Measurements from ENCODE around the gene ARHGEF3. TPM values are rescaled to one million over a fixed set of nuclear protein-coding genes. Genes with fewer than 3 reads are reported as not detected.

Gene ARHGEF3
- total and polyA plus RNA-seq, 4 donors: 18.6 to 25.9 (median 24.1) TPM

GRCh38 chr3:56823421-56823926 is 21.7 kb upstream of the ARHGEF3 start:
- Histone ChIP-seq H3K36me3 (ENCODE audit: control insufficient read depth, insufficient read depth, low read length) (no peaks in the 10 kb centered on the region), H3K4me3 (ENCODE audit: low read depth, low read length) (no peak overlapping the region), H3K4me1 (ENCODE audit: control insufficient read depth, insufficient read depth, low read length) (no peaks in the 10 kb centered on the region), H3K9me3 (ENCODE audit: control insufficient read depth, insufficient read depth, low read length) (no peaks in the 10 kb centered on the region), H3K27me3 (ENCODE audit: control insufficient read depth, insufficient read depth, low read length) (no peaks in the 10 kb centered on the region), H3K27ac (ENCODE audit: low read depth, low read length) (no peak overlapping the region)
- DNase-seq (ENCODE audit: low read depth in 4 of 6, low spot score in 6 of 6): no peak

- Histone ChIP-seq H3K4me3 (ENCODE audit: low read depth, low read length) (no peak overlapping the region), H3K9me3 (ENCODE audit: control insufficient read depth, insufficient read depth, low read length) (no peaks in the 10 kb centered on the region), H3K36me3 (ENCODE audit: control insufficient read depth, insufficient read depth, low read length) (no peaks in the 10 kb centered on the region), H3K27me3 (ENCODE audit: control insufficient read depth, insufficient read depth, low read length) (no peaks in the 10 kb centered on the region), H3K4me1 (ENCODE audit: control insufficient read depth, insufficient read depth, low read length) (no peaks in the 10 kb centered on the region), H3K27ac (ENCODE audit: low read depth, low read length) (no peak overlapping the region)
- WGBS (ENCODE audit: insufficient coverage): 80% methylated on average over 5 of the region's 7 CpGs
- DNase-seq (ENCODE audit: low read depth in 4 of 6, low spot score in 6 of 6): no peak
These were observed 20.8 kb upstream of the ARHGEF3 start for GRCh38 chr3:56822501-56822900.

- no peak for DNase-seq (ENCODE audit: low read depth in 4 of 6, low spot score in 6 of 6)
- no peaks in the 10 kb centered on the region for H3K36me3 ChIP-seq (ENCODE audit: control insufficient read depth, insufficient read depth, low read length)
- H3K27me3 ChIP-seq (ENCODE audit: control insufficient read depth, insufficient read depth, low read length): no peaks in the 10 kb centered on the region
- H3K9me3 ChIP-seq (ENCODE audit: control insufficient read depth, insufficient read depth, low read length): no peaks in the 10 kb centered on the region
- H3K4me3 ChIP-seq (ENCODE audit: low read depth, low read length): no peak overlapping the region
- no peak overlapping the region for H3K27ac ChIP-seq (ENCODE audit: low read depth, low read length)
- no peaks in the 10 kb centered on the region for H3K4me1 ChIP-seq (ENCODE audit: control insufficient read depth, insufficient read depth, low read length)
- WGBS (ENCODE audit: insufficient coverage): 88% methylated on average over 1 of the region's 2 CpGs
These were observed 17.5 kb upstream of the ARHGEF3 start for GRCh38 chr3:56819016-56819809.

DNA sequence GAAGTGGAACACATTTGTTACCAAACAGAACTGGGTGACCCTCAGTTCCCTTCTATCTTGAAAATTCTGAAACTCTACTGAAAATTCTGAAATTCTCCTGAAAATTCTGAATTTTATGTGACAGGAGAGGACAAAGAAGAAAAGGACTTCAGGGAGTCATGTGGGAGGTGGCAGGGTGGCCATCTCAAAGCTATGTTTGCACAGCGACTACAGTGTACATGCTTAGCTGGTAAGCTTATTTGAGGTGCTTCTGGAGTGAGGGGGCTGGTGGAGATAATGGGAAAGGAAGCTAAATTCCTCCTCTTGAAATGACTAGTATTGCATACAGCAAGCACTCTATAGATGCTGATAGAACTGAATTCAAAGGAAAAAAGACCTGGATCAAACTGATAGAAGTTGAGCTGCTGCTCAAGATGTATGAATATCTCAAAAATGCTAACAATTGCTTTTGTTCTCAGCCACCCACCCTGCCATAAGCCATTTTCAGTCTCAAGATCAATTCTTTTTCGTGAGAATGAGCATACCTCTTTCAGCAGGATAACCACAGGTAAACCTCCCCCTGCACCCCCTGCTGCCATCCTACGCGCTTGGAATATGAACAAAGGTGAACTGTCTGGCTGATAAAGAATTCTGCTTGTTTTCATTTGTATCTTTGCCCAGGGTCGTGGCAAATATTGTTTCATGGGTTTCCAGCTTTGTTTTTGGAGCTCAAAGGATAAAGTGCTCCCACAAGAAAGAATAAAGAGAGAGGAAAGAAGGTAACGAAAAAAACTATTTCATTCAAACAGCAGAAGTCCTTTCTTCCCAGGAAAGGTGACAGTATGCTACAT is 16.6 kb upstream of the ARHGEF3 start:
- no peaks in the 10 kb centered on the region for H3K4me1 ChIP-seq (ENCODE audit: control insufficient read depth, insufficient read depth, low read length)
- 70% methylated on average over 4 of the region's 6 CpGs for WGBS (ENCODE audit: insufficient coverage)
- H3K27ac ChIP-seq (ENCODE audit: low read depth, low read length): no peak overlapping the region
- no peaks in the 10 kb centered on the region for H3K9me3 ChIP-seq (ENCODE audit: control insufficient read depth, insufficient read depth, low read length)
- no peaks in the 10 kb centered on the region for H3K36me3 ChIP-seq (ENCODE audit: control insufficient read depth, insufficient read depth, low read length)
- no peak for DNase-seq (ENCODE audit: low read depth in 4 of 6, low spot score in 6 of 6)
- H3K4me3 ChIP-seq (ENCODE audit: low read depth, low read length): no peak overlapping the region
- H3K27me3 ChIP-seq (ENCODE audit: control insufficient read depth, insufficient read depth, low read length): no peaks in the 10 kb centered on the region

- WGBS (ENCODE audit: insufficient coverage): 91% methylated on average over 4 of the region's 4 CpGs
- no peaks in the 10 kb centered on the region for H3K9me3 ChIP-seq (ENCODE audit: control insufficient read depth, insufficient read depth, low read length)
- H3K4me1 ChIP-seq (ENCODE audit: control insufficient read depth, insufficient read depth, low read length): no peaks in the 10 kb centered on the region
- H3K27me3 ChIP-seq (ENCODE audit: control insufficient read depth, insufficient read depth, low read length): no peaks in the 10 kb centered on the region
- no peaks in the 10 kb centered on the region for H3K36me3 ChIP-seq (ENCODE audit: control insufficient read depth, insufficient read depth, low read length)
- no peak for DNase-seq (ENCODE audit: low read depth in 4 of 6, low spot score in 6 of 6)
- H3K4me3 ChIP-seq (ENCODE audit: low read depth, low read length): no peak overlapping the region
- no peak overlapping the region for H3K27ac ChIP-seq (ENCODE audit: low read depth, low read length)
These were observed 15.9 kb upstream of the ARHGEF3 start for GRCh38 chr3:56817646-56818045.

- no peaks in the 10 kb centered on the region for H3K9me3 ChIP-seq (ENCODE audit: control insufficient read depth, insufficient read depth, low read length)
These were observed 14.3 kb upstream of the ARHGEF3 start for GRCh38 chr3:56816061-56816460.

GRCh38 chr3:56815589-56815988 is 13.8 kb upstream of the ARHGEF3 start:
- WGBS (ENCODE audit: insufficient coverage): 71% methylated on average over 1 of the region's 1 CpG
- Histone ChIP-seq H3K4me3 (ENCODE audit: low read depth, low read length) (no peak overlapping the region), H3K9me3 (ENCODE audit: control insufficient read depth, insufficient read depth, low read length) (no peaks in the 10 kb centered on the region), H3K36me3 (ENCODE audit: control insufficient read depth, insufficient read depth, low read length) (no peaks in the 10 kb centered on the region), H3K4me1 (ENCODE audit: control insufficient read depth, insufficient read depth, low read length) (no peaks in the 10 kb centered on the region), H3K27me3 (ENCODE audit: control insufficient read depth, insufficient read depth, low read length) (no peaks in the 10 kb centered on the region), H3K27ac (ENCODE audit: low read depth, low read length) (no peak overlapping the region)
- DNase-seq (ENCODE audit: low read depth in 4 of 6, low spot score in 6 of 6): no peak

More at GRCh38 chr3:56816061-56816460, 14.3 kb upstream of the ARHGEF3 start:
- H3K27me3 ChIP-seq (ENCODE audit: control insufficient read depth, insufficient read depth, low read length): no peaks in the 10 kb centered on the region
- H3K27ac ChIP-seq (ENCODE audit: low read depth, low read length): no peak overlapping the region
- H3K4me3 ChIP-seq (ENCODE audit: low read depth, low read length): no peak overlapping the region
- no peaks in the 10 kb centered on the region for H3K4me1 ChIP-seq (ENCODE audit: control insufficient read depth, insufficient read depth, low read length)
- no peaks in the 10 kb centered on the region for H3K36me3 ChIP-seq (ENCODE audit: control insufficient read depth, insufficient read depth, low read length)
- DNase-seq (ENCODE audit: low read depth in 4 of 6, low spot score in 6 of 6): no peak

DNA sequence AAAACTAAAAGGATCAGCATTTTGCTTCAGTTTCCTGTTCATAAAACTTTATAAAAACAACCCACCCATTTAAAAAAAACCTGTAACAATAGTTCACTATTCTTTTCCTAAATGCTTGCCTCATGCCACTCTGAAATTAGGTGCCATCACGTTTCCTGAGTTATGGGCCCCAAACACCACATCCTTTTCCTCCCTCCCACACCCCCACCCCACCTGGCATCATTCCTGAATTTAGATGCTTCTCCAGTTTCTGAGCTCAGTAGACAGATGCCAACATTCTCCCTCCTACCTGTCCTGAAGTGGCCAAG is 11.9 kb upstream of the ARHGEF3 start:
- 0% methylated on average over 1 of the region's 1 CpG for WGBS (ENCODE audit: insufficient coverage)
- DNase-seq (ENCODE audit: low read depth in 4 of 6, low spot score in 6 of 6): no peak
- no peaks in the 10 kb centered on the region for H3K9me3 ChIP-seq (ENCODE audit: control insufficient read depth, insufficient read depth, low read length)
- H3K4me3 ChIP-seq (ENCODE audit: low read depth, low read length): no peak overlapping the region
- no peaks in the 10 kb centered on the region for H3K36me3 ChIP-seq (ENCODE audit: control insufficient read depth, insufficient read depth, low read length)
- no peaks in the 10 kb centered on the region for H3K27me3 ChIP-seq (ENCODE audit: control insufficient read depth, insufficient read depth, low read length)
- H3K4me1 ChIP-seq (ENCODE audit: control insufficient read depth, insufficient read depth, low read length): no peaks in the 10 kb centered on the region
- H3K27ac ChIP-seq (ENCODE audit: low read depth, low read length): no peak overlapping the region

- H3K27me3 ChIP-seq (ENCODE audit: control insufficient read depth, insufficient read depth, low read length): no peaks in the 10 kb centered on the region
- H3K27ac ChIP-seq (ENCODE audit: low read depth, low read length): no peak overlapping the region
- H3K9me3 ChIP-seq (ENCODE audit: control insufficient read depth, insufficient read depth, low read length): no peaks in the 10 kb centered on the region
- WGBS (ENCODE audit: insufficient coverage): no CpG with 5 or more reads among the region's 2 CpGs
- no peak for DNase-seq (ENCODE audit: low read depth in 4 of 6, low spot score in 6 of 6)
- no peaks in the 10 kb centered on the region for H3K36me3 ChIP-seq (ENCODE audit: control insufficient read depth, insufficient read depth, low read length)
- no peaks in the 10 kb centered on the region for H3K4me1 ChIP-seq (ENCODE audit: control insufficient read depth, insufficient read depth, low read length)
- H3K4me3 ChIP-seq (ENCODE audit: low read depth, low read length): no peak overlapping the region
These were observed 11.3 kb upstream of the ARHGEF3 start for GRCh38 chr3:56812754-56813652.

Data from spinal cord (tissue), 10 donors.